Activated CD4-positive, alpha-beta T cell treated with anti-CD3 and anti-CD28 coated beads, Interleukin-2, Interleukin-6, amounts not matched to agents 100 ng/mL and 50 ng/mL, durations not matched to agents 16 hours and 8 hours (primary cell): ENCODE results near the gene FGF8.
A peak's percentile ranks its signal among the peaks of the same experiment; 100 is the strongest.

Source experiments
- DNase-seq: peaks from one replicate; pipeline ENCODE4 v3.0.0-alpha.2; 2020

Gene FGF8

DNA sequence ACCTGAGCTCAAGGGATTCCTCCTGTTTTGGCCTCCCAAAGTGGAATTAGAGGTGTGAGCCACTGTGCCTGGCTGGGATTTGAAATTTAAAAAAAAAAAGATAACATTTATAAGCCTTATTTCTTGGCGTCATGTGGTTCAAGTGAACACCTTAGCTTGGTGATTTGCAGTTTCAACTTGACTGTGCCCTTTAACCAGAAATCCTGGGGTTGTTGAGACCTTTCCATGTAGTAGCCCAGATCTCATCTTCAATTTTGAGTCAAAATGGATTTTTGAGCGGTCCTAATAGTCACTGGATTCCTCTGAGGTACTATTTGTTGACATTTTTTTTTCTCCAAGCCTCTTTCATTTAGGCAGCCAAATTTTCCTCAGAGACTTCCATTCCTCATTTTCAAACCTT is 51.5 kb downstream of the FGF8 start:
- peak; percentile 46 for DNase-seq

DNA sequence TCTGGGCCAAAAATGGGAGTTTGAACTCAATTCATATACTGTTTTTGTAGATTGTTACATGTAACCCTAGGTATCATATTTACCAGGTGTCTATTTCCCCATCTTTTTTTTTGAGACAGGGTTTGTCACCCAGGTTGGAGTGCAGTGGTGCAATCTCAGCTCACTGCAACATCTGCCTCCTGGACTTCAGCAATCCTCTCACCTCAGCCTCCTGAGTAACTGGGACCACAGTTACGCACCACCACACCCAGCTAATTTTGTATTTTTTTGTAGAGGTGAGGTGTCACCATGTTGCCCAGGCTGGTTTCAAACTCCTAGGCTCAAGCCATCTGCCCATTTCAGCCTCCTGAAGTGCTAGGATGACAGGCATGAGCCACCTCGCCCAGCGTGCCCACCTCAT is 52.7 kb downstream of the FGF8 start:
- DNase-seq: no peak

DNA sequence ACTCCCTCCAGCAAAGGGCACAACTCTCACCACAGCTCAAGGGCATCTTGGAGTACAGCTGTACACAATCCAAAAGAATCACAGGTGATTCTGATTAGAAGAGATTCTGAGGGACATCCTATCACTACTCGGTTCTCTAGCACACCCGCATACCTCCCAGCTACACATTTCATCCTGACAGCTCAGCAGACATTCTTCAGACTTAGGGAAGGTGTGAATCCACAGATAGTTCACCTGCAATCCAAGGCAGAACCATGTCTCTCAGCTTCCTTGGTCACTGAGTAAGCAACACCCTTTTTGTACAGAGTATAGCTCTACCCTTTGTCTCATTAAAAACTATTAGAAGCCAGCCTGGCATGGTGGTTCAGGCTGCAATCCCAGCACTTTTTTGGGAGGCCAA is 54.1 kb downstream of the FGF8 start:
- no peak for DNase-seq

DNA sequence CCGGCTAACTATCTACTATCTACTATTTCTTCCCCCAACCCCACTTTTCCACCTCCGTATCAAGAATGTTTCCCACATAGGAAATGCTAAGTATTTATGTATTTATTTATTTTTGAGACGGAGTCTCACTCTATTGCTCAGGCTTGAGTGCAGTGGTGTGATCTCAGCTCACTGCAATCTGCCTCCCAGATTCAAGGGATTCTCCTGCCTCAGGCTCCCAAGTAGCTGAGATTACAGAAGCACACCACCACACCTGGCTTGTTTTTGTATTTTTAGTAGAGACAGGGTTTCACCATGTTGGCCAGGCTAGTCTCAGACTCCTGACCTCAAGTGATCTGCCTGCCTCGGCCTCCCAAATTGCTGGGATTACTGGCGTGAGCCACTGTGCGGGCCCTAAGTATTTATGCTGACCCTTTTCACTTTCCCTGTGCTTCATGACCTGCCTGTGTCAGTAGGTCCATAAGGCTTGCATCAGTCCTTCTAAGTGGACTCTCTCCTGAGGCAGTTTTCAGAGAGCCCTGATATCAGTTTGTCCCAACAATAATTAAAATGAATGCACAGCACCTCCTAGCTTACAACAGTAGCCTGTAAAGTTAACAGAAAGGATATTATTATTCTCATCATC is 55.2 kb downstream of the FGF8 start:
- no peak for DNase-seq
